HEK293 (cell line): ENCODE results near the gene AURKB.

ENCODE experiments used
- BCL11B ChIP-seq: fragments of 450-650 bp; formaldehyde crosslinking; IDR thresholded peaks from 2 replicates; pipeline ENCODE4 v1.5.1; 2016; ENCODE audit warnings: low read depth, missing biosample characterization, missing genetic modification characterization
- GFI1B ChIP-seq: fragments of 450-650 bp; formaldehyde crosslinking; IDR thresholded peaks from 2 replicates; pipeline ENCODE4 v1.5.1; 2016; ENCODE audit warnings: missing biosample characterization, missing genetic modification characterization
- KLF10 ChIP-seq: fragments of 450-650 bp; IDR thresholded peaks from 2 replicates; pipeline ENCODE4 v1.5.1; 2018; ENCODE audit warnings: missing biosample characterization, mild to moderate bottlenecking, missing genetic modification characterization
- KLF8 ChIP-seq: fragments of 450-650 bp; formaldehyde crosslinking; IDR thresholded peaks from 2 replicates; pipeline ENCODE4 v1.5.1; 2016; ENCODE audit warnings: missing biosample characterization, missing genetic modification characterization
- KLF9 ChIP-seq: fragments of 450-650 bp; formaldehyde crosslinking; IDR thresholded peaks from 2 replicates; pipeline ENCODE4 v1.5.1; 2016; ENCODE audit warnings: missing biosample characterization, missing genetic modification characterization, low read depth
- MZF1 ChIP-seq: fragments of 450-650 bp; formaldehyde crosslinking; IDR thresholded peaks from 2 replicates; pipeline ENCODE4 v1.5.1; 2017; ENCODE audit warnings: missing biosample characterization, missing genetic modification characterization, borderline replicate concordance
- TRIM28 ChIP-seq: IDR thresholded peaks from 2 replicates; pipeline ENCODE4 v1.6.1; 2011; ENCODE audit warnings: low read length, control low read depth, borderline replicate concordance
- YY1 ChIP-seq: fragments of 450-650 bp; formaldehyde crosslinking; IDR thresholded peaks from 2 replicates; pipeline ENCODE4 v1.5.1; 2018; ENCODE audit warnings: missing biosample characterization, missing genetic modification characterization
- ZBTB1 ChIP-seq: fragments of 450-650 bp; formaldehyde crosslinking; IDR thresholded peaks from 2 replicates; pipeline ENCODE4 v1.5.1; 2016; ENCODE audit warnings: missing biosample characterization, missing genetic modification characterization
- ZBTB17 ChIP-seq: fragments of 450-650 bp; formaldehyde crosslinking; IDR thresholded peaks from 2 replicates; pipeline ENCODE4 v1.5.1; 2016; ENCODE audit warnings: missing biosample characterization, missing genetic modification characterization
- ZFP37 ChIP-seq: fragments of 450-650 bp; formaldehyde crosslinking; IDR thresholded peaks from 2 replicates; pipeline ENCODE4 v1.5.1; 2016; ENCODE audit warnings: missing biosample characterization, missing genetic modification characterization
- ZNF202 ChIP-seq: fragments of 450-650 bp; formaldehyde crosslinking; IDR thresholded peaks from 2 replicates; pipeline ENCODE4 v1.5.1; 2016; ENCODE audit warnings: missing biosample characterization, missing genetic modification characterization, borderline replicate concordance
- ZNF266 ChIP-seq: fragments of 450-650 bp; formaldehyde crosslinking; IDR thresholded peaks from 2 replicates; pipeline ENCODE4 v1.5.1; 2016; ENCODE audit warnings: missing biosample characterization, missing genetic modification characterization, low read depth
- ZNF335 ChIP-seq: fragments of 450-650 bp; formaldehyde crosslinking; conservative IDR thresholded peaks from 2 replicates; pipeline ENCODE4 v1.5.1; 2016; ENCODE audit warnings: missing biosample characterization, missing genetic modification characterization
- ZNF391 ChIP-seq: fragments of 450-650 bp; formaldehyde crosslinking; IDR thresholded peaks from 2 replicates; pipeline ENCODE4 v1.5.1; 2016; ENCODE audit warnings: low read depth, missing biosample characterization, missing genetic modification characterization, borderline replicate concordance
- ZNF561 ChIP-seq: fragments of 450-650 bp; IDR thresholded peaks from 2 replicates; pipeline ENCODE4 v1.5.1; 2018; ENCODE audit warnings: missing biosample characterization, missing genetic modification characterization, borderline replicate concordance
- ZNF623 ChIP-seq: fragments of 450-650 bp; formaldehyde crosslinking; IDR thresholded peaks from 2 replicates; pipeline ENCODE4 v1.5.1; 2016; ENCODE audit warnings: missing biosample characterization, missing genetic modification characterization
- ZNF626 ChIP-seq: fragments of 450-650 bp; sonication (Bioruptor Pico); formaldehyde crosslinking; IDR thresholded peaks from 2 replicates; pipeline ENCODE4 v1.5.1; 2018; ENCODE audit warnings: missing biosample characterization, missing genetic modification characterization, inconsistent platforms
- ZNF660 ChIP-seq: fragments of 450-650 bp; IDR thresholded peaks from 2 replicates; pipeline ENCODE4 v1.5.1; 2018; ENCODE audit warnings: missing biosample characterization, mild to moderate bottlenecking, missing genetic modification characterization
- ZNF670 ChIP-seq: fragments of 450-650 bp; formaldehyde crosslinking; IDR thresholded peaks from 2 replicates; pipeline ENCODE4 v1.5.1; 2016; ENCODE audit warnings: missing biosample characterization, missing genetic modification characterization, low read depth
- ZNF777 ChIP-seq: fragments of 450-650 bp; formaldehyde crosslinking; IDR thresholded peaks from 2 replicates; pipeline ENCODE4 v1.5.1; 2017; ENCODE audit warnings: missing biosample characterization, missing genetic modification characterization, borderline replicate concordance
- ZSCAN23 ChIP-seq: fragments of 450-650 bp; formaldehyde crosslinking; IDR thresholded peaks from 2 replicates; pipeline ENCODE4 v1.5.1; 2016; ENCODE audit warnings: missing biosample characterization, missing genetic modification characterization
- ZSCAN30 ChIP-seq: fragments of 450-650 bp; IDR thresholded peaks from 2 replicates; pipeline ENCODE4 v1.5.1; 2018; ENCODE audit warnings: missing biosample characterization, mild to moderate bottlenecking, missing genetic modification characterization, moderate library complexity
- TF ChIP-seq, protein P1 (sequence below): fragments of 450-650 bp; formaldehyde crosslinking; IDR thresholded peaks from 2 replicates; pipeline ENCODE4 v1.5.1; 2016; ENCODE audit warnings: missing biosample characterization, missing genetic modification characterization
- TF ChIP-seq, protein P2 (sequence below): fragments of 450-650 bp; formaldehyde crosslinking; IDR thresholded peaks from 2 replicates; pipeline ENCODE4 v1.5.1; 2016; ENCODE audit warnings: missing biosample characterization, missing genetic modification characterization
- TF ChIP-seq, protein P3 (sequence below): fragments of 450-650 bp; formaldehyde crosslinking; IDR thresholded peaks from 2 replicates; pipeline ENCODE4 v1.5.1; 2016; ENCODE audit warnings: missing biosample characterization, missing genetic modification characterization, borderline replicate concordance
- TF ChIP-seq, protein P4 (sequence below): fragments of 450-650 bp; formaldehyde crosslinking; IDR thresholded peaks from 2 replicates; pipeline ENCODE4 v1.5.1; 2016; ENCODE audit warnings: missing biosample characterization, missing genetic modification characterization
- TF ChIP-seq, protein P5 (sequence below): fragments of 450-650 bp; formaldehyde crosslinking; IDR thresholded peaks from 2 replicates; pipeline ENCODE4 v1.5.1; 2017; ENCODE audit warnings: missing biosample characterization, missing genetic modification characterization

AURKB gene

DNA sequence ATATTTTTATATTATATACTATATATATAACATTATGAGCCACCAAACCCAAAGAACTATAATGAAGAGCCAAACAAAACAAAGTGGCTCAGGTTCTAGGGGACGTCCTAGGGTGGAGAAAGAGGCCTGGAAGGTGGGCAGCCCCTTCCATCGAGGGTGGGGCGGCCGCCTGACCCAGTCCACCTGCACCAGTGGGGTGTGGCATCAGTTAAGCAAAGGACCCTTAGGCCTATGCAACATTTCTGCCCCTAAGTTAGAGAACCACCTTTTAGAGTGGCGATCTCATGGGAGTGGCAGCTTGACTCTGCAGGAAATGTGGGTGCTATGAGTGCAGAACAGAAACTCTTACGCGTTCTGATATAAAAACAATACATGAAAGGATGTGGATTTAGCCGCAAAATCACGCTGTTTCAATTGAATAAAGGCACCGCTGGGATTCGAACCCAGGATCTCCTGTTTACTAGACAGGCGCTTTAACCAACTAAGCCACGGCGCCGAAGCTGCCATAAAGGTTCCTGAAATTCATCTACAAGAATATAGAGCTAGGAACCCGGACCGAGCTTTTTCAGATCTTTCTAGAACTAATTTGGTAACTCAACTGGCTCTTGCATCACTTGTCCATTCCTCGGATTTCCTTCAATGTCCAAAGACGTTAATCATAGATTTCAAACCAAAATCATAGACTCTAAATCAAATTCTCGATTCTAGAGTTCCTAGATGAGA is 15.6 kb upstream of the AURKB start (continued):
- TF ChIP-seq, protein P1, sequence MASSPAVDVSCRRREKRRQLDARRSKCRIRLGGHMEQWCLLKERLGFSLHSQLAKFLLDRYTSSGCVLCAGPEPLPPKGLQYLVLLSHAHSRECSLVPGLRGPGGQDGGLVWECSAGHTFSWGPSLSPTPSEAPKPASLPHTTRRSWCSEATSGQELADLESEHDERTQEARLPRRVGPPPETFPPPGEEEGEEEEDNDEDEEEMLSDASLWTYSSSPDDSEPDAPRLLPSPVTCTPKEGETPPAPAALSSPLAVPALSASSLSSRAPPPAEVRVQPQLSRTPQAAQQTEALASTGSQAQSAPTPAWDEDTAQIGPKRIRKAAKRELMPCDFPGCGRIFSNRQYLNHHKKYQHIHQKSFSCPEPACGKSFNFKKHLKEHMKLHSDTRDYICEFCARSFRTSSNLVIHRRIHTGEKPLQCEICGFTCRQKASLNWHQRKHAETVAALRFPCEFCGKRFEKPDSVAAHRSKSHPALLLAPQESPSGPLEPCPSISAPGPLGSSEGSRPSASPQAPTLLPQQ (tag by site-specific recombination), result 0 out of 2 replicates have a peak, but pooled peaks have one; percentile 38
- TF ChIP-seq ZFP37 (tag by site-specific recombination) (no peak), KLF8 (peak; percentile 29; the same call in 1 of the 2 replicates), ZNF335 (tag by site-specific recombination) (peak; percentile 48), ZNF670 (tag by site-specific recombination) (no peak), ZNF561 (tag by site-specific recombination) (peak; percentile 76; the same call in 1 of the 2 replicates), ZSCAN30 (tag by site-specific recombination) (peak; percentile 70), ZSCAN23 (peak; percentile 31; the same call in 1 of the 2 replicates), BCL11B (tag by site-specific recombination) (no peak), GFI1B (tag by site-specific recombination) (peak; percentile 40; the same call in 1 of the 2 replicates), ZBTB1 (tag by site-specific recombination) (no peak), KLF9 (0 out of 2 replicates have a peak, but pooled peaks have one; percentile 35), ZNF391 (tag by site-specific recombination) (0 out of 2 replicates have a peak, but pooled peaks have one; percentile 25), ZNF266 (tag by site-specific recombination) (no peak), ZNF202 (no peak), KLF10 (peak; percentile 65), ZBTB17 (tag by site-specific recombination) (peak; percentile 86; the same call in 1 of the 2 replicates), ZNF623 (tag by site-specific recombination) (no peak), TRIM28 (peak; percentile 36; the same call in 1 of the 2 replicates), MZF1 (0 out of 2 replicates have a peak, but pooled peaks have one; percentile 4), YY1 (tag by site-specific recombination) (no peak), ZNF777 (no peak), ZNF660 (tag by site-specific recombination) (peak; percentile 79), ZNF626 (tag by site-specific recombination) (0 out of 2 replicates have a peak, but pooled peaks have one; percentile 17)
- TF ChIP-seq, protein P2, sequence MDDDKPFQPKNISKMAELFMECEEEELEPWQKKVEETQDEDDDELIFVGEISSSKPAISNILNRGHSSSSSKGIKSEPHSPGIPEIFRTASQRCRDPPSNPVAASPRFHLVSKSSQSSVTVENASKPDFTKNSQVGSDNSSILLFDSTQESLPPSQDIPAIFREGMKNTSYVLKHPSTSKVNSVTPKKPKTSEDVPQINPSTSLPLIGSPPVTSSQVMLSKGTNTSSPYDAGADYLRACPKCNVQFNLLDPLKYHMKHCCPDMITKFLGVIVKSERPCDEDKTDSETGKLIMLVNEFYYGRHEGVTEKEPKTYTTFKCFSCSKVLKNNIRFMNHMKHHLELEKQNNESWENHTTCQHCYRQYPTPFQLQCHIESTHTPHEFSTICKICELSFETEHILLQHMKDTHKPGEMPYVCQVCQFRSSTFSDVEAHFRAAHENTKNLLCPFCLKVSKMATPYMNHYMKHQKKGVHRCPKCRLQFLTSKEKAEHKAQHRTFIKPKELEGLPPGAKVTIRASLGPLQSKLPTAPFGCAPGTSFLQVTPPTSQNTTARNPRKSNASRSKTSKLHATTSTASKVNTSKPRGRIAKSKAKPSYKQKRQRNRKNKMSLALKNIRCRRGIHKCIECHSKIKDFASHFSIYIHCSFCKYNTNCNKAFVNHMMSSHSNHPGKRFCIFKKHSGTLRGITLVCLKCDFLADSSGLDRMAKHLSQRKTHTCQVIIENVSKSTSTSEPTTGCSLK (tag by site-specific recombination), result no peak
- TF ChIP-seq, protein P3, sequence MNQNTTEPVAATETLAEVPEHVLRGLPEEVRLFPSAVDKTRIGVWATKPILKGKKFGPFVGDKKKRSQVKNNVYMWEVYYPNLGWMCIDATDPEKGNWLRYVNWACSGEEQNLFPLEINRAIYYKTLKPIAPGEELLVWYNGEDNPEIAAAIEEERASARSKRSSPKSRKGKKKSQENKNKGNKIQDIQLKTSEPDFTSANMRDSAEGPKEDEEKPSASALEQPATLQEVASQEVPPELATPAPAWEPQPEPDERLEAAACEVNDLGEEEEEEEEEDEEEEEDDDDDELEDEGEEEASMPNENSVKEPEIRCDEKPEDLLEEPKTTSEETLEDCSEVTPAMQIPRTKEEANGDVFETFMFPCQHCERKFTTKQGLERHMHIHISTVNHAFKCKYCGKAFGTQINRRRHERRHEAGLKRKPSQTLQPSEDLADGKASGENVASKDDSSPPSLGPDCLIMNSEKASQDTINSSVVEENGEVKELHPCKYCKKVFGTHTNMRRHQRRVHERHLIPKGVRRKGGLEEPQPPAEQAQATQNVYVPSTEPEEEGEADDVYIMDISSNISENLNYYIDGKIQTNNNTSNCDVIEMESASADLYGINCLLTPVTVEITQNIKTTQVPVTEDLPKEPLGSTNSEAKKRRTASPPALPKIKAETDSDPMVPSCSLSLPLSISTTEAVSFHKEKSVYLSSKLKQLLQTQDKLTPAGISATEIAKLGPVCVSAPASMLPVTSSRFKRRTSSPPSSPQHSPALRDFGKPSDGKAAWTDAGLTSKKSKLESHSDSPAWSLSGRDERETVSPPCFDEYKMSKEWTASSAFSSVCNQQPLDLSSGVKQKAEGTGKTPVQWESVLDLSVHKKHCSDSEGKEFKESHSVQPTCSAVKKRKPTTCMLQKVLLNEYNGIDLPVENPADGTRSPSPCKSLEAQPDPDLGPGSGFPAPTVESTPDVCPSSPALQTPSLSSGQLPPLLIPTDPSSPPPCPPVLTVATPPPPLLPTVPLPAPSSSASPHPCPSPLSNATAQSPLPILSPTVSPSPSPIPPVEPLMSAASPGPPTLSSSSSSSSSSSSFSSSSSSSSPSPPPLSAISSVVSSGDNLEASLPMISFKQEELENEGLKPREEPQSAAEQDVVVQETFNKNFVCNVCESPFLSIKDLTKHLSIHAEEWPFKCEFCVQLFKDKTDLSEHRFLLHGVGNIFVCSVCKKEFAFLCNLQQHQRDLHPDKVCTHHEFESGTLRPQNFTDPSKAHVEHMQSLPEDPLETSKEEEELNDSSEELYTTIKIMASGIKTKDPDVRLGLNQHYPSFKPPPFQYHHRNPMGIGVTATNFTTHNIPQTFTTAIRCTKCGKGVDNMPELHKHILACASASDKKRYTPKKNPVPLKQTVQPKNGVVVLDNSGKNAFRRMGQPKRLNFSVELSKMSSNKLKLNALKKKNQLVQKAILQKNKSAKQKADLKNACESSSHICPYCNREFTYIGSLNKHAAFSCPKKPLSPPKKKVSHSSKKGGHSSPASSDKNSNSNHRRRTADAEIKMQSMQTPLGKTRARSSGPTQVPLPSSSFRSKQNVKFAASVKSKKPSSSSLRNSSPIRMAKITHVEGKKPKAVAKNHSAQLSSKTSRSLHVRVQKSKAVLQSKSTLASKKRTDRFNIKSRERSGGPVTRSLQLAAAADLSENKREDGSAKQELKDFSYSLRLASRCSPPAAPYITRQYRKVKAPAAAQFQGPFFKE (tag by site-specific recombination), result no peak
- TF ChIP-seq, protein P4, sequence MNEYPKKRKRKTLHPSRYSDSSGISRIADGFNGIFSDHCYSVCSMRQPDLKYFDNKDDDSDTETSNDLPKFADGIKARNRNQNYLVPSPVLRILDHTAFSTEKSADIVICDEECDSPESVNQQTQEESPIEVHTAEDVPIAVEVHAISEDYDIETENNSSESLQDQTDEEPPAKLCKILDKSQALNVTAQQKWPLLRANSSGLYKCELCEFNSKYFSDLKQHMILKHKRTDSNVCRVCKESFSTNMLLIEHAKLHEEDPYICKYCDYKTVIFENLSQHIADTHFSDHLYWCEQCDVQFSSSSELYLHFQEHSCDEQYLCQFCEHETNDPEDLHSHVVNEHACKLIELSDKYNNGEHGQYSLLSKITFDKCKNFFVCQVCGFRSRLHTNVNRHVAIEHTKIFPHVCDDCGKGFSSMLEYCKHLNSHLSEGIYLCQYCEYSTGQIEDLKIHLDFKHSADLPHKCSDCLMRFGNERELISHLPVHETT (tag by site-specific recombination), result no peak
- TF ChIP-seq, protein P5, sequence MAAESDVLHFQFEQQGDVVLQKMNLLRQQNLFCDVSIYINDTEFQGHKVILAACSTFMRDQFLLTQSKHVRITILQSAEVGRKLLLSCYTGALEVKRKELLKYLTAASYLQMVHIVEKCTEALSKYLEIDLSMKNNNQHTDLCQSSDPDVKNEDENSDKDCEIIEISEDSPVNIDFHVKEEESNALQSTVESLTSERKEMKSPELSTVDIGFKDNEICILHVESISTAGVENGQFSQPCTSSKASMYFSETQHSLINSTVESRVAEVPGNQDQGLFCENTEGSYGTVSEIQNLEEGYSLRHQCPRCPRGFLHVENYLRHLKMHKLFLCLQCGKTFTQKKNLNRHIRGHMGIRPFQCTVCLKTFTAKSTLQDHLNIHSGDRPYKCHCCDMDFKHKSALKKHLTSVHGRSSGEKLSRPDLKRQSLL, result peak; percentile 80
